ENCODE data around the gene DYNC1LI1. TPM values are rescaled to one million over a fixed set of nuclear protein-coding genes. Genes with fewer than 3 reads are reported as not detected.

DYNC1LI1 gene
- total and polyA plus RNA-seq, 9 of the 15 experiments (the other 6 are each of a cell fraction or from before 2014, with no cell fraction given) = 21.0 to 85.4 (median 61.3) TPM

DNA sequence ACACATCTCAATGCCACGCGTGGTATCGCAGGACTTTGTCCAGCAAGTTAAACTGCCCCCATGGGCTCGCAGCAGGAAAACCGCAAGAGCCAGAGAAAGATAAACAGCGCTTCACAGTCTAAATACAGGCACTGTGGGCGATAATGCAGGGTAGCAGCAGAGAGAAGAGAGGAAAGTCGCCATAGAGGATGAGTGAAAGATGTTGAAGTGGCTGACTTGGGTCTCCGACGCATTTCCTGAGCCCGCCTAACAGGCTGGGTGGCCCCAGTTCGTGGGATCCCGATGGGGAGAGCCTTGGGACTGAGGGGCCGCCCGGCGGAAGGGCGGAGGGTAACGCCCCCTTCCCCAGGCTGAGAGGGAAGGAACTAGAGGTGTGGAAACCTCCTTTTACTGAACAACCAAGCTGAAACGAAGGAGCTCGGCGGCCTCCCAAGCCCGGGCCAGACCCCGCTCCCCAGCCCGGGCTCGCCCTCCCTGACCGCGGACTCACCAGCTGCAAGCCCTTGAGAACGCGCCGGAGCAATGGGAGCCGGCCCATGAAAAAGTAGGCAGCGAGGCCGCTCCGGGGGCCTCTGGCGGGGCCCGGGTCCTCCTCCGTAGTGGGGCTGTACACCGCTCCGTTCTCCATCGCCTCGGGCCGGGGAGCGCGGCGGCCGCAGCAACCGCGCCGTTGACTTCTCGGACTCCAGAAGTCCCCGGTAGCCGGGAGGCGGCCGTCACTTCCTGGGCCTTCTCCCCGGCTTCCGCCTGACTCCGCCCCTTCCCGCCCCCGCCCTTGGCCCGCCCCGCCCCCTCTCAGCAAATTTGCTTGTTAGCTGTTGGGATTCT, 68.3 kb downstream of the DYNC1LI1 start, which contains the start of gene CMTM6 (continued):
- TF ChIP-seq, protein P1, sequence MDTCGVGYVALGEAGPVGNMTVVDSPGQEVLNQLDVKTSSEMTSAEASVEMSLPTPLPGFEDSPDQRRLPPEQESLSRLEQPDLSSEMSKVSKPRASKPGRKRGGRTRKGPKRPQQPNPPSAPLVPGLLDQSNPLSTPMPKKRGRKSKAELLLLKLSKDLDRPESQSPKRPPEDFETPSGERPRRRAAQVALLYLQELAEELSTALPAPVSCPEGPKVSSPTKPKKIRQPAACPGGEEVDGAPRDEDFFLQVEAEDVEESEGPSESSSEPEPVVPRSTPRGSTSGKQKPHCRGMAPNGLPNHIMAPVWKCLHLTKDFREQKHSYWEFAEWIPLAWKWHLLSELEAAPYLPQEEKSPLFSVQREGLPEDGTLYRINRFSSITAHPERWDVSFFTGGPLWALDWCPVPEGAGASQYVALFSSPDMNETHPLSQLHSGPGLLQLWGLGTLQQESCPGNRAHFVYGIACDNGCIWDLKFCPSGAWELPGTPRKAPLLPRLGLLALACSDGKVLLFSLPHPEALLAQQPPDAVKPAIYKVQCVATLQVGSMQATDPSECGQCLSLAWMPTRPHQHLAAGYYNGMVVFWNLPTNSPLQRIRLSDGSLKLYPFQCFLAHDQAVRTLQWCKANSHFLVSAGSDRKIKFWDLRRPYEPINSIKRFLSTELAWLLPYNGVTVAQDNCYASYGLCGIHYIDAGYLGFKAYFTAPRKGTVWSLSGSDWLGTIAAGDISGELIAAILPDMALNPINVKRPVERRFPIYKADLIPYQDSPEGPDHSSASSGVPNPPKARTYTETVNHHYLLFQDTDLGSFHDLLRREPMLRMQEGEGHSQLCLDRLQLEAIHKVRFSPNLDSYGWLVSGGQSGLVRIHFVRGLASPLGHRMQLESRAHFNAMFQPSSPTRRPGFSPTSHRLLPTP (IDR thresholded peaks at IDR 0.05; ENCODE audit: borderline replicate concordance, extremely low read depth, insufficient read length) = no peak
- TF ChIP-seq RBM39 (optimal IDR thresholded peaks at IDR 0.05; ENCODE audit: low read depth, low read length) (no peak), ETS2 (tag; IDR thresholded peaks at IDR 0.05; ENCODE audit: borderline replicate concordance, poor library complexity, severe bottlenecking) (no peak), ZNF384 (IDR thresholded peaks at IDR 0.05; ENCODE audit: low read depth, low read length) (no peak), ZNF175 (CRISPR knock-in tag; IDR thresholded peaks at IDR 0.05; ENCODE audit: low read depth) (no peak), HNRNPK (IDR thresholded peaks at IDR 0.05; ENCODE audit: low read depth, low read length, poor library complexity, severe bottlenecking) (no peak), BRCA1 (IDR thresholded peaks at IDR 0.05) (no peak), BRCA1 (CRISPR knock-in tag; IDR thresholded peaks at IDR 0.05) (no peak), EGR1 (conservative IDR thresholded peaks at IDR 0.05) (peak; percentile 52; the same call in 1 of the 2 replicates), NBN (IDR thresholded peaks at IDR 0.05; ENCODE audit: low read depth) (peak; percentile 88), PRMT5 (CRISPR knock-in tag; IDR thresholded peaks at IDR 0.05) (no peak)
- TF ChIP-seq, protein P2, sequence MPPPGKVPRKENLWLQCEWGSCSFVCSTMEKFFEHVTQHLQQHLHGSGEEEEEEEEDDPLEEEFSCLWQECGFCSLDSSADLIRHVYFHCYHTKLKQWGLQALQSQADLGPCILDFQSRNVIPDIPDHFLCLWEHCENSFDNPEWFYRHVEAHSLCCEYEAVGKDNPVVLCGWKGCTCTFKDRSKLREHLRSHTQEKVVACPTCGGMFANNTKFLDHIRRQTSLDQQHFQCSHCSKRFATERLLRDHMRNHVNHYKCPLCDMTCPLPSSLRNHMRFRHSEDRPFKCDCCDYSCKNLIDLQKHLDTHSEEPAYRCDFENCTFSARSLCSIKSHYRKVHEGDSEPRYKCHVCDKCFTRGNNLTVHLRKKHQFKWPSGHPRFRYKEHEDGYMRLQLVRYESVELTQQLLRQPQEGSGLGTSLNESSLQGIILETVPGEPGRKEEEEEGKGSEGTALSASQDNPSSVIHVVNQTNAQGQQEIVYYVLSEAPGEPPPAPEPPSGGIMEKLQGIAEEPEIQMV (tag; conservative IDR thresholded peaks at IDR 0.05; ENCODE audit: low read depth) = no peak
- TF ChIP-seq, protein P3, sequence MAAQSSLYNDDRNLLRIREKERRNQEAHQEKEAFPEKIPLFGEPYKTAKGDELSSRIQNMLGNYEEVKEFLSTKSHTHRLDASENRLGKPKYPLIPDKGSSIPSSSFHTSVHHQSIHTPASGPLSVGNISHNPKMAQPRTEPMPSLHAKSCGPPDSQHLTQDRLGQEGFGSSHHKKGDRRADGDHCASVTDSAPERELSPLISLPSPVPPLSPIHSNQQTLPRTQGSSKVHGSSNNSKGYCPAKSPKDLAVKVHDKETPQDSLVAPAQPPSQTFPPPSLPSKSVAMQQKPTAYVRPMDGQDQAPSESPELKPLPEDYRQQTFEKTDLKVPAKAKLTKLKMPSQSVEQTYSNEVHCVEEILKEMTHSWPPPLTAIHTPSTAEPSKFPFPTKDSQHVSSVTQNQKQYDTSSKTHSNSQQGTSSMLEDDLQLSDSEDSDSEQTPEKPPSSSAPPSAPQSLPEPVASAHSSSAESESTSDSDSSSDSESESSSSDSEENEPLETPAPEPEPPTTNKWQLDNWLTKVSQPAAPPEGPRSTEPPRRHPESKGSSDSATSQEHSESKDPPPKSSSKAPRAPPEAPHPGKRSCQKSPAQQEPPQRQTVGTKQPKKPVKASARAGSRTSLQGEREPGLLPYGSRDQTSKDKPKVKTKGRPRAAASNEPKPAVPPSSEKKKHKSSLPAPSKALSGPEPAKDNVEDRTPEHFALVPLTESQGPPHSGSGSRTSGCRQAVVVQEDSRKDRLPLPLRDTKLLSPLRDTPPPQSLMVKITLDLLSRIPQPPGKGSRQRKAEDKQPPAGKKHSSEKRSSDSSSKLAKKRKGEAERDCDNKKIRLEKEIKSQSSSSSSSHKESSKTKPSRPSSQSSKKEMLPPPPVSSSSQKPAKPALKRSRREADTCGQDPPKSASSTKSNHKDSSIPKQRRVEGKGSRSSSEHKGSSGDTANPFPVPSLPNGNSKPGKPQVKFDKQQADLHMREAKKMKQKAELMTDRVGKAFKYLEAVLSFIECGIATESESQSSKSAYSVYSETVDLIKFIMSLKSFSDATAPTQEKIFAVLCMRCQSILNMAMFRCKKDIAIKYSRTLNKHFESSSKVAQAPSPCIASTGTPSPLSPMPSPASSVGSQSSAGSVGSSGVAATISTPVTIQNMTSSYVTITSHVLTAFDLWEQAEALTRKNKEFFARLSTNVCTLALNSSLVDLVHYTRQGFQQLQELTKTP (IDR thresholded peaks at IDR 0.05; ENCODE audit: low read depth in 1 of 2, partially characterized antibody in 2 of 2) = peak in 1 of 2 experiments; percentile 52
- TF ChIP-seq, protein P4, sequence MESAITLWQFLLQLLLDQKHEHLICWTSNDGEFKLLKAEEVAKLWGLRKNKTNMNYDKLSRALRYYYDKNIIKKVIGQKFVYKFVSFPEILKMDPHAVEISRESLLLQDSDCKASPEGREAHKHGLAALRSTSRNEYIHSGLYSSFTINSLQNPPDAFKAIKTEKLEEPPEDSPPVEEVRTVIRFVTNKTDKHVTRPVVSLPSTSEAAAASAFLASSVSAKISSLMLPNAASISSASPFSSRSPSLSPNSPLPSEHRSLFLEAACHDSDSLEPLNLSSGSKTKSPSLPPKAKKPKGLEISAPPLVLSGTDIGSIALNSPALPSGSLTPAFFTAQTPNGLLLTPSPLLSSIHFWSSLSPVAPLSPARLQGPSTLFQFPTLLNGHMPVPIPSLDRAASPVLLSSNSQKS (CRISPR knock-in tag; IDR thresholded peaks at IDR 0.05) = no peak

All from K562 (cell line).